CD4-positive, alpha-beta T cell treated with Interleukin-10 for 1 hour (primary cell): ENCODE results near the gene ATXN1.
"Not testable (repeated sequence)": the region's sequence is repeated elsewhere in the genome, so short reads cannot be mapped to it uniquely, and the experiment has no call there.

Experiments
- DNase-seq: peaks from one replicate; pipeline ENCODE4 v3.0.0-alpha.2; 2020

ATXN1 gene

DNA sequence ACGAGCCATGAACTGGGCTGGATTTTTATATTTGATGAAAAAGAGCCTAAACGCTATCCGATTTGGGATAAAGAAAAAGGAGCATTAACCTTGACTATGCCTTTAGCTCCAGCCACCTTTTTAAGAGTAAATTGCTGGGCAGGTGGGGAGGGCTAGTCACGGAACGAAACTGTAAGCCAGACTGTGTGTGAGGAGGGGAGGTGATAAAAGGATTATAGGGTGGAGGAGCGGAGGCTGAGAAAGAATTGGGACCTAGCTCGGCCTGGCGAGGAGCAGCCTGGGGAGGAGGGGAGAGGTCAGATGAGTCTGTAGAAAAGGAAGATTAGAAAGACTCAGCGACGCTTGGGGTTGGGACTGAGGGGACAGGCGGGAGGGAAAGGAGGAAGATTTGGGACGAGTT lies 498.5 kb downstream of the ATXN1 start:
- DNase-seq = not testable (repeated sequence)

DNA sequence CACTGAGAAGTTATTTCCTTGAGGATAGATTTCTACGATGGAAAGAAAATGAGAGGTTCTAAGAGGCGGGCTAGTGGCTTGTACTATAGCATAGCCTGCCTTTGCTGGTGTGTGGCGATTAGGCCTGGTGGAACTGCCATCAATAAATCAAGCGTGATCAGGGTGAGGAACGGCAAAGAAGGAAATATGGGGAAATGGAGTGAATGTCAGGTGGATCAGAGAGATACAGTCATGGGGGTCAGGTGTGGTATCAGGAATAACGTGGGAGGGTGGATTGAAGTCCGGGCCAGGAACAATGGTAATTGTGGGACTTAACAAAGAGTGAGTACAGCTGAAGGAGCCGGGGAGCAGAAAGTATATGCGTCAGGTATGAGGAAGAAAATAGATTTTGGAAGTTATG lies 500.7 kb downstream of the ATXN1 start:
- not testable (repeated sequence) for DNase-seq

DNA sequence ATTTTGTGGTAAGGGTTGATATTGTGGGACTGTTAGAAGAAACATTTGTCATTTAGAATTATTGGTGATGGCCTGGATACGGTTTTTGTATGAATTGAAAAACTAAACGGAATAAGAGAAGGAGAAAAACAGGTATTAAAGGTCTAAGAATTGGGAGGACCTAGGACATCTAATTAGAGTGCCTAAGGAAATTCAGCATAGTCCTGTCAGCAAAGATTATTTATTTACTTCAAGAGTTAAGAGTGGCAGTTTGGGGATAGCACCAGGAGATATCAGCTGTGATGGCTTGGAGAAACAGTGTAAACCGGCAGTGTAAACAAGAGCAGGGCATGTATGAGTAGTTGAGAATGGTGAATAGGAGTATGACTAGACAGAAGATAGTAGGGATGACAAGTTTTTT lies 501.7 kb downstream of the ATXN1 start:
- not testable (repeated sequence) for DNase-seq

DNA sequence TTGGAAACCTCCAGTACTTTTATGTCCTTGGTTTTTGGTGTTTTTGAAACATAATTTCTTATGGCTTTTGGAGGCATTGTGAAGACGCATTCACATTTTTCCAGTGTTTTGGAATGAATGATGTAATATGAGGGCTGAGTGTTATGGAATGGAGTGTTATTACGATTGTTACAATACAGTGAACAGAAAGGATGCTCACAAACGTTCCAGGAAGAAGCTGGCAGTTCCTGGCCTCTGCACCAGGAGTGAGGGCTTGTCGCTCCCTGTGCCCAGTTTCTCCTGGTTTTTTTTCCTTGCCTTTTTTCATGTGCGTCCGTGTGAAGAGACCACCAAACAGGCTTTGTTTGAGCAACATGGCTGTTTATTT lies 502.6 kb downstream of the ATXN1 start:
- DNase-seq = no peak

DNA sequence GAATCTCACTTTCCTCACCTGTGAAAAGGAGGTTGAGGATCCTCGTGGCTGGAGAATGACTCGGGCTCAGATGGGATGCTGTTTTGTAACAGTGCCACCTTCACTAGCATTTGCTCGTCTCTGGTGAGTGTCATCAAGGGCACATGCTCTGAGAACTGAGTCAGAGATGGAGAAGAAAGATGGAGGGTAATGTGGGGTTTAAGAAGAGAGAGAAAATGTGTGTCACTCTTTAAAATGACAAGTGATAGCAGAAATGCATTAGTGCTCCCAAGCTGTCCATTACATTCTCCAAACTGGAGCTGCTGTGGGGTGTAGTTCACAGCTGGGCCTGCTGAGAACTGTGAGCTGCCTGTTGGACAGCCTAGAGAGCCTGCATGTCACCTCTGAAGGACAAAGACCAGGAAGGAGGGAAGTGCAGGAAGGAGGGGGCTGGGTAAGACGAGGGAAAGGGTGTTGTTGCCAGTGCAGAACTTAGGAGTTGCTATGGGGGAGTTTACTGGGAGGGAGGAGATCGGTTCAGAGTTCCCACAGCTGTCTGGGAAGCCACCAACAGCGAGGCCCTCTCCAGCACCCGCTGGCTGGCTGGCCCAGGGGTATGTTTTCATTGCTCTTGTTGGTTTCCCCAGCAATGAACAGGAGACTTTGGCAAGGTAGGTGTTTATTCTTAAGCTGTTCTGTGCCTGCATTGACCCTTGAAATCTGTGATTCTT lies 503.1 kb downstream of the ATXN1 start:
- no peak for DNase-seq

DNA sequence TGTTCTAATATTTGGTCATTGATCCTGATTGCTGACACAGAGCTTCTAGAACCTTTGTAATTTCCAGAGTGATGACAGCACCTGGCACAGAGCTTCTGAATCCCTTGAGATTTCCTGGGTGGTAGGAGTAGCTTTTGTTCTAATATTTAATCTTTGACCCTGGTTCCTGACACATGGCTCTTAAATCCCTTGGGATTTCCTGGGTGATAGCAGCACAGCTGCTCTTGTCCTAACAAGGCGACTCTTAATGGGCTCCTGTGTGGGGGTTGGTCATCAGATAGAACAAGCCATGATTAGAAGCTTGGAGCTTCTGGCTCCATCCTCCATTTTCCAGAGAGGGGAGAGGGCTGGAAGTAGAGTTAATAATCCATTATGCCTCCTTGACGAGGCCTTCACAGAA lies 504.5 kb downstream of the ATXN1 start:
- no peak for DNase-seq

DNA sequence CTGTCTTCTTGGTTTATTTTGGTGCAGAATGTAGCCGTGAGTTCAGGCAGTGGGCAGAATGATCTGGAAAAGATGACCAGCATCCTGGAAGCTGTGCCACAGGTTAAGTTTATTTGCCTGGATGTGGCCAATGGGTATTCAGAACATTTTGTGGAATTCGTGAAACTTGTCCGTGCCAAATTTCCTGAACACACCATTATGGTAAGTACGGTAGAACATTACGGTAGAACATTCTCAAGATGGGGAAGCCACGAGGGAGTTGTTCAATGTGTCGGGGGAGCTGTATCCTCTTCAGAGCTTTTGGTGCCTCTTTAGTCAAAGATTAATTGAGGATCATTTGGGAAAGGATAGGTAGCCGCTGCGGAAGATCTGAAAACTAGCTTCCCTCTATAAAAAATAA lies 506.7 kb downstream of the ATXN1 start:
- no peak for DNase-seq

DNA sequence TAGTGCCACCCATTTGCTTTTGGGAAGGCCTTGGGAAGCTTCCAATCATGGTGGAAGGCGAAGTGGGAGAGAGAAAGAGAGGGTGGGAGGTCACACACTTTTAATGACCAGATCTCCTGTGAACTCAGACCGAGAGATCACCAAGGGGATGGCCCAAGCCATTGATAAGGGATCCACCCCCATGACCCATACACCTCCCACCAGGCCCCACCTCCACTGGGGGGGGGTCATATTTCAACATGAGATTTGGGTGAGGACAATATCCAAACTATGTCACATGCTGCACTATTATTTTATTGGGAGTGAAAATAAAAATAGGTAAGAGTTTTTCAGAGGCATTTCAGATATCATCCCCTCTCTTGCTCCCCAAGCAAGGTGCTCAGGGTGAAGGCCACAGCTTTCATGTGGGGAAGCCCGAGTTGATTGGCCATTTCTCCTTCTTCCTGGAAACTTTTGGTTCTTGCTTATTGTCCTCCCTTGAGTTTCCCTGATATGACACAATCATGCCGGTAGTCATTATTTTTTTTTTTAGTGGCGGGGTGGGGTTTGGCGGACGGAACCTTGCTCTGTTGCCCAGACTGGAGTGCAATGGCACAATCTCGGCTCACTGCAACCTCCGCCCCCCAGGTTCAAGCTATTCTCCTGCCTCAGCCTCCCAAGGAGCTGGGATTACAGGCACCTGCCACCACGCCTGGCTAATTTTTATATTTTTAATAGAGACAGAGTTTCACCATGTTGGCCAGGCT lies 507.7 kb downstream of the ATXN1 start:
- no peak for DNase-seq

DNA sequence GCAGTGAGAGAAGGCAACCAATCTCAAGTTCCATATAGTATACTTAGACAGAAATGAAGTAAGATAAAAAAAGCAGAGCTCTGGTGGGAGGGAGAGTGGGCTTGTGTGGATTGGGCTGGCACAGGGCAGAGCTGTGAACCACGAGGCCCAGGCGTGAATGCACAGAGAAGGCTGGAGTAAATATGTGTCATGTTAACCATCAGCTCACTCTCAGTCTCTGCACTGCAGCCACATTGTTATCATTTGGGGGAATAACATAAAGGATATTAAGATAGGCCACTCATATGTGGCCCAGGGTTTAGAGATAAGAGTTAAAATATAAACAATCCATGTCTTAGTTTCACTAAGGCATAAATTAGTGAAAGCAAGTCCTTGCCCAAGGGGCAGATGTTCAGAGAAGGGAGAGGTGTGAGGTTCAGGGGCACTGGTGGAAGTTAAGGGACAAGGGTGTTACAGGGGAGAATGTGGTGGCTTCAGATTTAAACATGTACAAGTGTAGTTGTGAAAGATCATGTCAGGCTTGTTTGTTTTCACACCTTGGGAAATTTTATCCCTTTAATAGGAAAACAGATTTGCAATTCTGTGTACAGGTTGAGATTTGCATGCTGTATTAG lies 508.5 kb downstream of the ATXN1 start:
- DNase-seq = no peak

DNA sequence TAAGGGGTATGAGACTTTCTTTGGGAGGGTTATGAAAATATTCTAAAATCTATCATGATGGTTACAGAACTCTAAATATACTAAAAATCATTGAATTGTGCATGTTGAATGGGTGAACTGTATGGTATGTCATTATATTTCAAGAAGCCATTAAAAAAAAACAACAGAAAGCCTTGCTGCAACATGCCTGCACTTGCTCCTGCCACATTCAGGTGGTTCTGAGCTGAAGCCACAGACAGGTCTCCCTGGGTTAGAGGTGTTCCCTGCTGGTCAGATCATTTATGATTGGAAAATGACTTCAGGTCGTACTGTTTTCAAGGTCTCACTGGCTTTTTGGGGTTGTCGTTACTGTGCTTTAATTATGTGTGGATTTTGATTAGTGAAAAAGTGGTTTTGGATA lies 509.6 kb downstream of the ATXN1 start:
- DNase-seq = no peak

DNA sequence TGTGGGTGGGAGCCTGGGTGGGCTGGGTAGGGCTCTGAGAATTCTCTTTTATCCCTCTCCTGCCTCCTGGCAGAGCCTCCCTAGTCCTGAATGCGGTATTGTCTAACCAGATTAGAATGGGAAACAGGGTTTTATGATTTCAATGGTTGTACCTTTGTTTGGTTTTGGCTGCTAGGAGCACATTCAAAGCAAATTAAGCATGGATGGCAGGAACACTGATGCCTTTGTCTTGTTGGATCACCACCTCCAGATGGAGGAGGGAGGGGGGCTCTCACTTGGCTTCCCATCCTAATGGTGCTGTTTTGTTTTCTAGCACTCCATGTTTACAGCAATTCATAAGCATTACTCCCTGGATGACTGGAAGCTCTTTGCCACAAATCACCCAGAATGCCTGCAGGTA lies 511.3 kb downstream of the ATXN1 start:
- DNase-seq = no peak
